ENCODE data around the gene ZNF577. TPM values are rescaled to one million over a fixed set of nuclear protein-coding genes. Genes with fewer than 3 reads are reported as not detected.

Gene ZNF577
- total RNA-seq, result 10 to 100 TPM in 3 of 4 donors, 1 to 10 TPM in 1; 6.7 to 20.5 (median 18.6) TPM

DNA sequence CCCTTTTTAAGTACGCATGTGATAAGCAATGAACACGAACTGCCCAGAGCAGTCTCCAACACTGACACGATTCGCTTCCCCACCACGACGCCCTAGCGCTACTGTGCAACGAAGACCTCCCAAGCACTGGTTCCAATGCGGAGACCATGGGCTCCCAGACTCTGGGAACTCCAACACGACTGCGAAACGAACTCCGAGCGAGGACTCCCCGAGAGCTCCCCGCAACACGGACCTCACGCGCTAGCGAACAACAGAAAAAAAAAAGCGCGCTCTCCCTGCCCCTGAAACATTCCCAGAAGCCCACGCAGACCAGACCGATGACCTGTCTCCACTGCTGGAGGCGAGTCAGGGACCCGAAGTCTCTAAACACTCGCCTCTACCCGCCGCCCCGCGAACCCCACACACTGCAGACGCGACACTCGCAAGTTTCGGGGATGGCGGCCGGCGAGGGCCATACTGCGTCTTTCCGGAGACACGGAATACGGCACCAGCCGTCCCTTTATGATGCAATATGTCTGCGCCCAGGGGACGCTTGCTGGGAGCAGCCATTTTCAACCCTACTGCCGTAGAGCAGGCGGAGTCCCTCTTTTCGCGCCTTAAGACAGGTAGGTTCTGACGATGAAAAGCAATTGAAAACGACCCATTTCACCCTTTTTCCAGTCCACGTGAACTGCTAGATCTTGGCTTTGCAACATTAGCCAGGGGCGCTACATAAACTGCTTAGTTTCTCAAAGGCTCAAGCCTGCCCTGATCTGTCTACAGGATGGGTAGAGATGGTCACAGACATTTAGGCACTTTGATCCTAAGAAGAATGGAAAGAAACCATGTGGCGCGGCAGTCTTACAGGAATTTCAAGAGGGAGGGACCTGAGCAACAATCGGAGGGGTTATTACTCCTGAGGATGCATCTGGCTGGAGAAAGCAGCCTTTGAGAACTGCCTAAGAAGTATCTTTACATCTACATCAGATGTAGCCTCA lies at the start of gene ZNF577:
Gene ZNF577 (minus strand): TSS at position 430 of the 977 bp plus-strand sequence. CDS start 7,569 bp downstream, outside the sequence.
- DNase-seq (ENCODE audit: low spot score in 2 of 2), result peak; percentile 91 to 97
- 6 to 10% methylated on average over 51 to 54 of the region's 56 CpGs for WGBS, 2 donors
- peak within 1 kb of the TSS; percentile 76 for H3K4me3 ChIP-seq (ENCODE audit: low read depth, poor library complexity, severe bottlenecking)
- intact Hi-C loops (cut with DNase I; ENCODE audit: low total_unique reads), result no loop called here
- TF ChIP-seq POLR2A (IDR thresholded peaks at IDR 0.05), result no peak
- TF ChIP-seq, protein P1, sequence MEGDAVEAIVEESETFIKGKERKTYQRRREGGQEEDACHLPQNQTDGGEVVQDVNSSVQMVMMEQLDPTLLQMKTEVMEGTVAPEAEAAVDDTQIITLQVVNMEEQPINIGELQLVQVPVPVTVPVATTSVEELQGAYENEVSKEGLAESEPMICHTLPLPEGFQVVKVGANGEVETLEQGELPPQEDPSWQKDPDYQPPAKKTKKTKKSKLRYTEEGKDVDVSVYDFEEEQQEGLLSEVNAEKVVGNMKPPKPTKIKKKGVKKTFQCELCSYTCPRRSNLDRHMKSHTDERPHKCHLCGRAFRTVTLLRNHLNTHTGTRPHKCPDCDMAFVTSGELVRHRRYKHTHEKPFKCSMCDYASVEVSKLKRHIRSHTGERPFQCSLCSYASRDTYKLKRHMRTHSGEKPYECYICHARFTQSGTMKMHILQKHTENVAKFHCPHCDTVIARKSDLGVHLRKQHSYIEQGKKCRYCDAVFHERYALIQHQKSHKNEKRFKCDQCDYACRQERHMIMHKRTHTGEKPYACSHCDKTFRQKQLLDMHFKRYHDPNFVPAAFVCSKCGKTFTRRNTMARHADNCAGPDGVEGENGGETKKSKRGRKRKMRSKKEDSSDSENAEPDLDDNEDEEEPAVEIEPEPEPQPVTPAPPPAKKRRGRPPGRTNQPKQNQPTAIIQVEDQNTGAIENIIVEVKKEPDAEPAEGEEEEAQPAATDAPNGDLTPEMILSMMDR (IDR thresholded peaks at IDR 0.05), result no peak

GRCh38 chr19:51931921-51932320 lies 44.2 kb upstream of the ZNF577 start:
- no peak for DNase-seq (ENCODE audit: low spot score in 2 of 2)
- no peak for TF ChIP-seq POLR2A (IDR thresholded peaks at IDR 0.05)
- intact Hi-C loops (cut with DNase I; ENCODE audit: low total_unique reads), result no loop called here
- 86 to 93% methylated on average over 8 of the region's 8 CpGs for WGBS, 2 donors
- no peak overlapping the region for H3K4me3 ChIP-seq (ENCODE audit: low read depth, poor library complexity, severe bottlenecking)

GRCh38 chr19:51927859-51928258 lies 40.1 kb upstream of the ZNF577 start:
- peak overlapping the region; percentile 58 for H3K4me3 ChIP-seq (ENCODE audit: low read depth, poor library complexity, severe bottlenecking)
- intact Hi-C loops (cut with DNase I; ENCODE audit: low total_unique reads), result loop anchor here (10.0 kb wide), 1 partner anchor 57 kb away; the partner anchor contains the start of gene ZNF350
- DNase-seq (ENCODE audit: low spot score in 2 of 2), result no peak
- TF ChIP-seq POLR2A (IDR thresholded peaks at IDR 0.05), result no peak
- TF ChIP-seq, protein P1 (IDR thresholded peaks at IDR 0.05), result no peak
- whole genome bisulfite sequencing, 2 donors, result 27% methylated on average over 13 of the region's 13 CpGs

DNA sequence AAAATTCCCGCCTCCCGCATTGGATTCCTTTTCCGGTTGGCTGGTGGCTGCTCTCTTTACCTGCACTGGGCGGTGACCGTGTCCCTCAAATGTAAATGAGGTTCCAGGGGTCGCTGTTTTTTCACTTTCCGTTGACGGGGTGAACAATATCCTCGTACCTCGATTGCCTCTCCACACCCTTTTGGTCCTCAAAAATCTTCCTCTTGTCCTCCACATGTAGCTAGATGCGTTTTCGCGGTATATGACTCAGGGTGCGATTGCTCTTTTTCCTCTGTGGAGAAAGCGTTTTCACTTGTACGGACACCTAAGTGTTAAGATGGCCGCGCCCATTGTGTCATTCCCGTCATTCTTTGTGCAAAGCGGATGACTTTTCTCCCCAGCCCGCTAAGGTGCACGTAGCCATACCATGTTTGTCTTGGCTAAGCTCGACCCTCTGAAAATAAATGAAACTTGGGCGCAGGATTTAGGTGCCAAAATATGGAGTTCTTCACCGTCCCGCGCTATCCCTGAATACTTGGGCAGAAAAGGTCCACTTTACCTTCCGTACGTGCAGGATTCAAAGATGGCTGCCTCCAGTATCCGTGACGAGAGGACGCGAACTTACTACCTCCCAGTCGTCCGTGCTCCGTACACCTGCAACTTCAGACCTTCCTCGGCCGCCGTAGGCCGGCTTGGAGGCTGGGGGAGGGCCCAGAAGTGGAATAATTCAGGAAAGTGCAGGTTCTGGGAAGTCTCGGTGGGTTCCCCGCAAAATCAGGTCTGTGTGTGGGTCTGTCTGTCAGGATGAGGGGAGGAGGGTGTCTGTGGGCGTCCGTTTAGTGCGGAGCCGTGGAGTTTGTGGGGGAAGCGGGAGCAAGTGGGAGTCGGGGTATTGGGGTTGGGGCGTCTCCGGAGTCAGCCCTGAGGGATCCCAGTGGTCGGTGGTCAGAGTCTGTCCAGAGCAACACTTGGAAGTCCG lies 39.3 kb upstream of the ZNF577 start, which contains the start of gene ZNF613:
Gene ZNF613 (plus strand): TSS at position 689 of the 958 bp plus-strand sequence. CDS start 8,749 bp downstream, outside the sequence.
- 0 to 2% methylated on average over 51 to 52 of the region's 52 CpGs for WGBS, 2 donors
- DNase-seq (ENCODE audit: low spot score in 2 of 2), result peak; percentile 86 to 96
- intact Hi-C loops (cut with DNase I; ENCODE audit: low total_unique reads), result loop anchor here (10.0 kb wide), 1 partner anchor 58 kb away; the partner anchor contains the start of gene ZNF350
- peak within 1 kb of the TSS; percentile 58 for H3K4me3 ChIP-seq (ENCODE audit: low read depth, poor library complexity, severe bottlenecking)
- TF ChIP-seq POLR2A (IDR thresholded peaks at IDR 0.05), result no peak
- TF ChIP-seq, protein P1 (IDR thresholded peaks at IDR 0.05), result no peak

DNA sequence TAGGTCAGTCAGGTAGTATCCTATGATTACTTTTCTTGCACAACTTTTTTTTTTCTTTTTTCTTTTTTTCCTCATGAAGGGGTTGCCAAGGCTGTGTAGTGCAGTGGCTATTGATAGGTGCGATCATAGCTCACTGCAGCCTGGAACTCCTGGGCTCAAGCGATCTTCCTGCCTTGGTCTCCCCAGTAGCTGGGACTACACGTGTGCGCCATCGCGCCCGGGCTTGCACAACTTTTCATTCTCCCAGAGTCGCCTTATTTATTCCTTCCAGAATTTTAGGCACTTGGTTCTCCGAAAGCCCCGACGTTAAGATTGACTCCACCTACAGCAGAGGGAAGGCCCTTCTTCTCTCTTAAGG lies 38.7 kb upstream of the ZNF577 start:
- H3K4me3 ChIP-seq (ENCODE audit: low read depth, poor library complexity, severe bottlenecking), result peak overlapping the region; percentile 58
- DNase-seq (ENCODE audit: low spot score in 2 of 2), result no peak
- TF ChIP-seq POLR2A (IDR thresholded peaks at IDR 0.05), result no peak
- TF ChIP-seq, protein P1 (IDR thresholded peaks at IDR 0.05), result no peak
- intact Hi-C loops (cut with DNase I; ENCODE audit: low total_unique reads), result loop anchor here (10.0 kb wide), 1 partner anchor 58 kb away; the partner anchor contains the start of gene ZNF350
- 12 to 22% methylated on average over 11 of the region's 11 CpGs for WGBS, 2 donors
